HCT116 (cell line): Measurements from ENCODE around the gene PPP1R1B. TPM values are rescaled to one million over a fixed set of nuclear protein-coding genes. Genes with fewer than 3 reads are reported as not detected.

ENCODE experiments used
- ATAC-seq: fragments of 200-7000 bp; cut with Tn5 transposase; 2 replicates; pipeline ENCODE4 v1.9.1; 2020; ENCODE audit warnings: mild to moderate bottlenecking, moderate library complexity
- BruUV-seq: library from RNA; stranded (reverse); fragments of 400-500 nt; replicated peaks from 2 replicates; lab custom pipeline; 2021; lab: Mats Ljungman, UMichigan
- CTCF ChIA-PET: fragments of 300-600 bp; sonication (Branson Sonifier 250); formaldehyde crosslinking; loops from one replicate; lab custom pipeline; 2021; ENCODE audit warnings: antibody characterized with exemption; lab: Charles Lee
- POLR2A ChIA-PET: fragments of 300-600, 350-600 bp; sonication (Branson Sonifier 250); formaldehyde crosslinking; loops from one replicate; lab custom pipeline; 2021; ENCODE audit warnings: antibody characterized with exemption; lab: Charles Lee
- RAD21 ChIA-PET, 2 experiments: fragments of 300-600 bp; sonication (Branson Sonifier 250); formaldehyde crosslinking; loops; one replicate each; lab custom pipeline; 2023; ENCODE audit warnings: low total read pairs in 2 of 2; ENCODE audit not compliant: uncharacterized antibody in 2 of 2, unreplicated experiment in 2 of 2, low non-redundant PET in 1 of 2; lab: Charles Lee
- DNase-seq: peaks from one replicate; pipeline ENCODE4 v3.0.0-alpha.2; 2010; ENCODE audit warnings: low read depth, low spot score
- H2AFZ ChIP-seq: fragments of 200-600 bp; shearing (Covaris generic), sonication (generic); 2 replicates; pipeline ENCODE4 v1.6.1; 2017; ENCODE audit warnings: low read depth, mixed run types, mixed read lengths, antibody characterized with exemption, low read length; ENCODE audit not compliant: poor library complexity, severe bottlenecking
- H3K27ac ChIP-seq: 2 replicates; pipeline ENCODE4 v1.5.1; 2012; ENCODE audit warnings: low read depth, low read length
- H3K27me3 ChIP-seq: fragments of 200-600 bp; sonication (generic); 2 replicates; pipeline ENCODE4 v1.6.1; 2016; ENCODE audit warnings: mixed run types, low read length, mixed read lengths; ENCODE audit not compliant: insufficient read depth
- H3K36me3 ChIP-seq, 2 experiments: fragments of 200-500 bp in 1 of 2; fragments of 200-600 bp in 1 of 2; sonication (Bioruptor generic) in 1 of 2; sonication (generic) in 1 of 2; 2 replicates each; pipeline versions ENCODE4 v1.5.1 to v1.6.1; 2014 to 2016; ENCODE audit warnings: low read length in 2 of 2, inconsistent platforms in 1 of 2, mixed read lengths in 1 of 2, mixed run types in 1 of 2; ENCODE audit not compliant: insufficient read depth in 2 of 2, control insufficient read depth in 1 of 2
- H3K4me1 ChIP-seq, 2 experiments: fragments of 200-600 bp in 1 of 2; sonication (generic) in 1 of 2; 2 replicates each; pipeline versions ENCODE4 v1.5.1 to v1.6.1; 2012 to 2017; ENCODE audit warnings: low read length in 2 of 2, inconsistent platforms in 1 of 2, mild to moderate bottlenecking in 1 of 2, mixed read lengths in 1 of 2, mixed run types in 1 of 2, moderate library complexity in 1 of 2; ENCODE audit not compliant: insufficient read depth in 2 of 2, control insufficient read depth in 1 of 2
- H3K4me2 ChIP-seq: fragments of 200-600 bp; sonication (generic); 2 replicates; pipeline ENCODE4 v1.6.1; 2017; ENCODE audit warnings: mixed run types, low read length, mixed read lengths
- H3K4me3 ChIP-seq, 2 experiments: fragments of 200-600 bp in 1 of 2; sonication (generic) in 1 of 2; replicated peaks in 1 of 2; 2 replicates each; pipeline ENCODE4 v1.5.1; 2011 to 2016; ENCODE audit warnings: low read length in 2 of 2, control low read depth in 1 of 2, low read depth in 1 of 2, mild to moderate bottlenecking in 1 of 2, mixed read lengths in 1 of 2, mixed run types in 1 of 2
- H3K79me2 ChIP-seq: fragments of 200-600 bp; sonication (generic); 2 replicates; pipeline ENCODE4 v1.6.1; 2017; ENCODE audit warnings: mild to moderate bottlenecking, mixed run types, low read length, moderate library complexity, mixed read lengths; ENCODE audit not compliant: insufficient read depth
- H3K9ac ChIP-seq: fragments of 200-600 bp; sonication (generic); 2 replicates; pipeline ENCODE4 v1.6.1; 2016; ENCODE audit warnings: low read length, mixed read lengths
- H3K9me2 ChIP-seq: fragments of 200-600 bp; sonication (generic), shearing (Covaris generic); 2 replicates; pipeline ENCODE4 v1.6.1; 2017; ENCODE audit warnings: mixed run types, mild to moderate bottlenecking, moderate library complexity; ENCODE audit not compliant: insufficient read depth
- H3K9me3 ChIP-seq, 2 experiments: fragments of 200-500 bp in 1 of 2; fragments of 200-600 bp in 1 of 2; sonication (Bioruptor generic) in 1 of 2; sonication (generic) in 1 of 2; 2 replicates each; pipeline ENCODE4 v1.6.1; 2014 to 2017; ENCODE audit warnings: low read length in 2 of 2, mixed read lengths in 2 of 2, inconsistent platforms in 1 of 2, low read depth in 1 of 2, mild to moderate bottlenecking in 1 of 2, mixed run types in 1 of 2, moderate library complexity in 1 of 2; ENCODE audit not compliant: control insufficient read depth in 1 of 2, insufficient read depth in 1 of 2
- H4K20me1 ChIP-seq: fragments of 200-600 bp; sonication (generic), shearing (Covaris generic); 2 replicates; pipeline ENCODE4 v1.6.1; 2017; ENCODE audit warnings: mixed run types, mild to moderate bottlenecking, moderate library complexity; ENCODE audit not compliant: insufficient read depth
- CBX3 ChIP-seq: IDR thresholded peaks from 2 replicates; pipeline ENCODE4 v1.6.1; 2012; ENCODE audit warnings: low read depth
- CEBPB ChIP-seq: IDR thresholded peaks from 2 replicates; pipeline ENCODE4 v1.6.1; 2012; ENCODE audit warnings: low read depth
- EGR1 ChIP-seq: IDR thresholded peaks from 2 replicates; pipeline ENCODE4 v1.6.1; 2012; ENCODE audit warnings: low read depth
- ELF1 ChIP-seq: IDR thresholded peaks from 2 replicates; pipeline ENCODE4 v1.6.1; 2012; ENCODE audit warnings: low read depth, borderline replicate concordance
- EZH2 ChIP-seq: fragments of 200-600 bp; sonication (generic); IDR thresholded peaks from 2 replicates; pipeline ENCODE4 v1.6.1; 2017; ENCODE audit warnings: antibody characterized with exemption, mixed run types
- EZH2phosphoT487 ChIP-seq: fragments of 200-600 bp; IDR thresholded peaks from 2 replicates; pipeline ENCODE4 v1.6.1; 2018; ENCODE audit warnings: antibody characterized with exemption, borderline replicate concordance
- FOSL1 ChIP-seq: IDR thresholded peaks from 2 replicates; pipeline ENCODE4 v1.6.1; 2012; ENCODE audit warnings: low read depth
- JUND ChIP-seq: IDR thresholded peaks from 2 replicates; pipeline ENCODE4 v1.6.1; 2012
- MAX ChIP-seq: IDR thresholded peaks from 2 replicates; pipeline ENCODE4 v1.6.1; 2012
- POLR2A ChIP-seq: IDR thresholded peaks from 2 replicates; pipeline ENCODE4 v1.7.0; 2011; ENCODE audit warnings: borderline replicate concordance; ENCODE audit not compliant: insufficient read depth, insufficient read length; ENCODE audit errors: extremely low read depth
- POLR2AphosphoS5 ChIP-seq: IDR thresholded peaks from 2 replicates; pipeline ENCODE4 v1.6.1; 2011; ENCODE audit warnings: mild to moderate bottlenecking, low read depth, low read length, moderate library complexity
- RAD21 ChIP-seq: IDR thresholded peaks from 2 replicates; pipeline ENCODE4 v1.6.1; 2012; ENCODE audit warnings: low read depth, mild to moderate bottlenecking
- SIN3A ChIP-seq: IDR thresholded peaks from 2 replicates; pipeline ENCODE4 v1.6.1; 2012; ENCODE audit warnings: low read depth
- SP1 ChIP-seq: IDR thresholded peaks from 2 replicates; pipeline ENCODE4 v1.6.1; 2012; ENCODE audit warnings: low read depth
- TCF7L2 ChIP-seq: IDR thresholded peaks from 2 replicates; pipeline ENCODE4 v1.7.0; 2011; ENCODE audit warnings: borderline replicate concordance, inconsistent platforms; ENCODE audit not compliant: insufficient read depth, insufficient read length; ENCODE audit errors: extremely low read depth
- YY1 ChIP-seq: IDR thresholded peaks from 2 replicates; pipeline ENCODE4 v1.6.1; 2011; ENCODE audit warnings: low read length, low read depth, moderate library complexity, mild to moderate bottlenecking; ENCODE audit not compliant: insufficient replicate concordance; ENCODE audit errors: extremely low read depth
- ZFX ChIP-seq: fragments of 450-650 bp; IDR thresholded peaks from 2 replicates; pipeline ENCODE4 v1.6.1; 2017
- ZNF274 ChIP-seq: fragments of 200-500 bp; sonication (Bioruptor generic); IDR thresholded peaks from 2 replicates; pipeline ENCODE4 v1.6.1; 2014; ENCODE audit warnings: mild to moderate bottlenecking, low read depth, low read length, inconsistent platforms
- intact Hi-C: fragments of 100-400 bp; cut with micrococcal nuclease; formaldehyde crosslinking; loops from 2 replicates; pipeline ENCODE4 v1.10.0; 2022
- total RNA-seq: library from RNA; stranded (reverse); gene quantifications from one replicate; pipeline ENCODE4 v1.2.1, GENCODE V29; 2021; ENCODE audit not compliant: unreplicated experiment
- TF ChIP-seq, protein P1 (sequence below): IDR thresholded peaks from 2 replicates; pipeline ENCODE4 v1.6.1; 2012
- TF ChIP-seq, protein P2 (sequence below), 3 experiments: fragments of 200-600 bp in 1 of 3; sonication (generic) in 1 of 3; IDR thresholded peaks in 2 of 3; conservative IDR thresholded peaks in 1 of 3; 2 replicates each; pipeline ENCODE4 v1.5.1; 2012 to 2017; ENCODE audit warnings: low read depth in 2 of 3, low read length in 2 of 3, antibody characterized with exemption in 1 of 3, borderline replicate concordance in 1 of 3, control low read depth in 1 of 3, mild to moderate bottlenecking in 1 of 3, mixed read lengths in 1 of 3, mixed run types in 1 of 3, moderate library complexity in 1 of 3; ENCODE audit not compliant: insufficient read depth in 1 of 3

Gene PPP1R1B
- total RNA-seq, 1 experiment from 2014 or later, result 0.49 TPM

GRCh38 chr17:39666231-39666600, 39.5 kb downstream of the PPP1R1B start:
- Histone ChIP-seq H3K9me2 (no peaks in the 10 kb centered on the region), H4K20me1 (no peaks in the 10 kb centered on the region), H3K4me2 (no peak overlapping the region), H3K4me1 (peaks cover 26 to 37% of the 10 kb centered on the region in 2 experiments), H3K79me2 (no peaks in the 10 kb centered on the region), H3K36me3 (peaks cover 0 to 5% of the 10 kb centered on the region in 2 experiments; a peak in 1 of 4 replicates), H3K9me3 (no peaks in the 10 kb centered on the region), H2AFZ (no peak overlapping the region), H3K9ac (no peak overlapping the region), H3K27me3 (no peaks in the 10 kb centered on the region), H3K4me3 (no peak overlapping the region), H3K27ac (no peak overlapping the region)
- no TSS peak for BruUV-seq
- ChIA-PET RAD21 (interaction anchor here (0.6 to 1.5 kb wide), 2 partner anchors 19 to 34 kb away, joined by 3 read pairs; no protein-coding TSS in a partner anchor), CTCF (interaction anchor here (1.2 to 1.4 kb wide), 3 partner anchors 10 to 45 kb away, joined by 4 to 7 read pairs (median 6); no protein-coding TSS in a partner anchor), POLR2A (no interaction called here)
- intact Hi-C loops, result no loop called here
- DNase-seq, result no peak
- ATAC-seq, result no peak
- no peak for TF ChIP-seq EZH2phosphoT487
- TF ChIP-seq, protein P1, sequence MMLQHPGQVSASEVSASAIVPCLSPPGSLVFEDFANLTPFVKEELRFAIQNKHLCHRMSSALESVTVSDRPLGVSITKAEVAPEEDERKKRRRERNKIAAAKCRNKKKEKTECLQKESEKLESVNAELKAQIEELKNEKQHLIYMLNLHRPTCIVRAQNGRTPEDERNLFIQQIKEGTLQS, result no peak
- TF ChIP-seq EGR1, result no peak
- no peak for TF ChIP-seq MAX
- TF ChIP-seq CEBPB, result no peak
- no peak for TF ChIP-seq TCF7L2
- no peak for TF ChIP-seq YY1
- TF ChIP-seq RAD21, result no peak
- no peak for TF ChIP-seq ZNF274
- TF ChIP-seq ELF1, result no peak
- TF ChIP-seq CBX3, result no peak
- no peak for TF ChIP-seq SP1
- TF ChIP-seq EZH2, result no peak
- TF ChIP-seq POLR2A, result no peak
- TF ChIP-seq FOSL1, result no peak
- TF ChIP-seq, protein P2, sequence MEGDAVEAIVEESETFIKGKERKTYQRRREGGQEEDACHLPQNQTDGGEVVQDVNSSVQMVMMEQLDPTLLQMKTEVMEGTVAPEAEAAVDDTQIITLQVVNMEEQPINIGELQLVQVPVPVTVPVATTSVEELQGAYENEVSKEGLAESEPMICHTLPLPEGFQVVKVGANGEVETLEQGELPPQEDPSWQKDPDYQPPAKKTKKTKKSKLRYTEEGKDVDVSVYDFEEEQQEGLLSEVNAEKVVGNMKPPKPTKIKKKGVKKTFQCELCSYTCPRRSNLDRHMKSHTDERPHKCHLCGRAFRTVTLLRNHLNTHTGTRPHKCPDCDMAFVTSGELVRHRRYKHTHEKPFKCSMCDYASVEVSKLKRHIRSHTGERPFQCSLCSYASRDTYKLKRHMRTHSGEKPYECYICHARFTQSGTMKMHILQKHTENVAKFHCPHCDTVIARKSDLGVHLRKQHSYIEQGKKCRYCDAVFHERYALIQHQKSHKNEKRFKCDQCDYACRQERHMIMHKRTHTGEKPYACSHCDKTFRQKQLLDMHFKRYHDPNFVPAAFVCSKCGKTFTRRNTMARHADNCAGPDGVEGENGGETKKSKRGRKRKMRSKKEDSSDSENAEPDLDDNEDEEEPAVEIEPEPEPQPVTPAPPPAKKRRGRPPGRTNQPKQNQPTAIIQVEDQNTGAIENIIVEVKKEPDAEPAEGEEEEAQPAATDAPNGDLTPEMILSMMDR (IDR thresholded peaks at IDR 0.05 in 2 of 3, conservative IDR thresholded peaks at IDR 0.05 in 1 of 3; ENCODE audit: borderline replicate concordance in 1 of 3, insufficient read depth in 1 of 3, low read depth in 2 of 3, low read length in 2 of 3), result no peak
- no peak for TF ChIP-seq POLR2AphosphoS5
- no peak for TF ChIP-seq JUND
- no peak for TF ChIP-seq SIN3A
- no peak for TF ChIP-seq ZFX
